Measurements from ENCODE around the gene RXFP1.

- no peak for TF ChIP-seq CTCF (IDR thresholded peaks at IDR 0.05; ENCODE audit: borderline replicate concordance, extremely low read depth, low read length, poor library complexity, severe bottlenecking)
- no peak for TF ChIP-seq EZH2 (IDR thresholded peaks at IDR 0.05; ENCODE audit: borderline replicate concordance, low read depth, low read length, severe bottlenecking)
Observed at GRCh38 chr4:158540125-158540907, 18.6 kb downstream of the RXFP1 start.

All from DND-41 (cell line).